OCI-LY1 (cell line): ENCODE results near the gene PPP2R2C.

Experiments used
- EZH2 ChIP-seq: fragments of 200-600 bp; sonication (generic), shearing (Covaris generic); IDR thresholded peaks from 2 replicates; pipeline ENCODE4 v1.8.0; 2017; ENCODE audit warnings: borderline replicate concordance, mixed run types, mild to moderate bottlenecking, antibody characterized with exemption, low read length, moderate library complexity, mixed read lengths
- TF ChIP-seq, protein P1 (sequence below): fragments of 200-600 bp; sonication (generic), shearing (Covaris generic); IDR thresholded peaks from 2 replicates; pipeline ENCODE4 v1.5.1; 2017; ENCODE audit warnings: mild to moderate bottlenecking, antibody characterized with exemption, low read length, moderate library complexity, mixed read lengths

DNA sequence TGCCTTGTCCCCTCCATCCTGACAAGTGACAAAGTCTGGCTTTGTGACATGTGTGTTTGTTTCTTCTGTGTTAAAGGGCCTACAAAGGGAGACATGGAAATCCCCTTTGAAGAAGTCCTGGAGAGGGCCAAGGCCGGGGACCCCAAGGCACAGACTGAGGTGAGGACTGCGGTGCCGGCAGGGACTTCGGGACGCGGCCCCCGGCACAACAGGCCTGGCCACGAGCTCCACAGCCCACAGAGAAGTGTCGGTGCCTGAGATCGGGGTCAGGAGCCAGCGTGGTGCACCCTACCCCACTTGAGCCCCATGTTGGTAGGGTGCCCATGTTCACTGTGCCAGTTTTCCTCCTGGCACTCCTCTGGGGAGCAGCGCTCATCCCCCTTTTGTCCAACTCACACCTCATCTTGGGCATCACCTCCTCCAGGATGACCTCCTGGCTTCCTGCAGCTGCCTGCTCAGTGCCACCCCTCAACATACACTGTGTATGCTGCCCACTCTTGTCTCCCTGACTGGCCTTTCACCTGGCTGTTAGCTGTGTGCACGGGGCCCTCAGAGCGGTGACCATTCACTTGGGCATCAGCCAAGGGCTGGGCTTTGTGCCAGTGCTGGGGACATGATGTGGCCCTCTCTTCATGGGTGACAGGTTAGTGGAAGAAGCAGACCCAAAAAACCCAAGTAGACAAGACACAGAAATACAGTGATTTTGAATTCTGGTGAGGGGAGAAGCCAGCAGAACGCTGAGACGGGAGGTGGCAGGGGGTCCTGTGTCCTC lies 185.2 kb downstream of the PPP2R2C start:
- TF ChIP-seq, protein P1, sequence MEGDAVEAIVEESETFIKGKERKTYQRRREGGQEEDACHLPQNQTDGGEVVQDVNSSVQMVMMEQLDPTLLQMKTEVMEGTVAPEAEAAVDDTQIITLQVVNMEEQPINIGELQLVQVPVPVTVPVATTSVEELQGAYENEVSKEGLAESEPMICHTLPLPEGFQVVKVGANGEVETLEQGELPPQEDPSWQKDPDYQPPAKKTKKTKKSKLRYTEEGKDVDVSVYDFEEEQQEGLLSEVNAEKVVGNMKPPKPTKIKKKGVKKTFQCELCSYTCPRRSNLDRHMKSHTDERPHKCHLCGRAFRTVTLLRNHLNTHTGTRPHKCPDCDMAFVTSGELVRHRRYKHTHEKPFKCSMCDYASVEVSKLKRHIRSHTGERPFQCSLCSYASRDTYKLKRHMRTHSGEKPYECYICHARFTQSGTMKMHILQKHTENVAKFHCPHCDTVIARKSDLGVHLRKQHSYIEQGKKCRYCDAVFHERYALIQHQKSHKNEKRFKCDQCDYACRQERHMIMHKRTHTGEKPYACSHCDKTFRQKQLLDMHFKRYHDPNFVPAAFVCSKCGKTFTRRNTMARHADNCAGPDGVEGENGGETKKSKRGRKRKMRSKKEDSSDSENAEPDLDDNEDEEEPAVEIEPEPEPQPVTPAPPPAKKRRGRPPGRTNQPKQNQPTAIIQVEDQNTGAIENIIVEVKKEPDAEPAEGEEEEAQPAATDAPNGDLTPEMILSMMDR = no peak
- no peak for TF ChIP-seq EZH2
